Skeletal muscle tissue (tissue), 4 donors: Measurements from ENCODE around the gene MB21D2. TPM values are rescaled to one million over a fixed set of nuclear protein-coding genes. Genes with fewer than 3 reads are reported as not detected.

Experiments
- H3K27ac ChIP-seq: one replicate; pipeline ENCODE4 v1.7.0; 2013; ENCODE audit warnings: mild to moderate bottlenecking, low read depth, low read length, inconsistent platforms
- H3K27me3 ChIP-seq, 3 donors: one replicate each; pipeline ENCODE4 v1.7.0; 2013; ENCODE audit warnings: low read length in 3 of 3; ENCODE audit not compliant: control insufficient read depth in 3 of 3, insufficient read depth in 3 of 3
- H3K36me3 ChIP-seq, 3 donors: one replicate each; pipeline ENCODE4 v1.7.0; 2013; ENCODE audit warnings: low read length in 3 of 3; ENCODE audit not compliant: control insufficient read depth in 3 of 3, insufficient read depth in 3 of 3
- H3K4me1 ChIP-seq, 3 donors: one replicate each; pipeline ENCODE4 v1.7.0; 2013; ENCODE audit warnings: low read length in 3 of 3, mild to moderate bottlenecking in 3 of 3; ENCODE audit not compliant: control insufficient read depth in 3 of 3, insufficient read depth in 3 of 3
- H3K4me3 ChIP-seq, 3 donors: one replicate each; pipeline ENCODE4 v1.7.0; 2013; ENCODE audit warnings: low read length in 3 of 3
- H3K9ac ChIP-seq, 3 donors: one replicate each; pipeline ENCODE4 v1.7.0; 2013; ENCODE audit warnings: low read length in 3 of 3, mild to moderate bottlenecking in 3 of 3, moderate library complexity in 2 of 3, low read depth in 1 of 3
- H3K9me3 ChIP-seq, 3 donors: one replicate each; pipeline ENCODE4 v1.7.0; 2013; ENCODE audit warnings: low read length in 3 of 3; ENCODE audit not compliant: control insufficient read depth in 3 of 3
- total RNA-seq: library from RNA; depleted of rRNA; stranded (reverse); fragments of >200 nt; gene quantifications from one replicate; pipeline ENCODE4 v1.2.3, GENCODE V29; 2014
- donor health status: Osteomylitis.

The MB21D2 gene
- total RNA-seq, 1 donor from 2014 or later: 24.0 TPM

- no peaks in the 10 kb centered on the region for H3K9me3 ChIP-seq
- no peak overlapping the region for H3K4me3 ChIP-seq
- H3K9ac ChIP-seq: no peak overlapping the region
- no peaks in the 10 kb centered on the region for H3K27me3 ChIP-seq
- no peak overlapping the region for H3K27ac ChIP-seq
- no peaks in the 10 kb centered on the region for H3K36me3 ChIP-seq
- peaks cover 4 to 17% (median 14%) of the 10 kb centered on the region in 3 donors for H3K4me1 ChIP-seq
Measured at GRCh38 chr3:192914848-192915247, 2.8 kb downstream of the MB21D2 start.

DNA sequence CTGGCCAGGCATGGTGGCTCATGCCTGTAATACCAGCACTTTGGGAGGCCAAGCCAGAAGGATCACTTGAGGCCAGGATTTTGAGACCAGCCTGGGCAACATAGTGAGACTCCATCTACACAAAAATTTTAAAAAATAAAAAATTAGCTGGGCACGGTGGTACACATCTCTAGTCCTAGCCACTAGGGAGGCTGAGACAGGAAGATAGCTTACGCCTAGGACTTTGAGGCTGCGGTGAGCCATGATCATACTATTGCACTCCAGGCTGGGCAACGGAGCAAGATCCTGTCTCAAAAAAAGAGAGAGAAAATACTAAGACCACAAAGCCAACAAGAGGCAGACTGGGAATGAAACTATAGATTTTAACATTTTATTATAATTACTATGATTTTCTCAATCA, 4.1 kb downstream of the MB21D2 start:
- H3K27ac ChIP-seq: no peak overlapping the region
- H3K9me3 ChIP-seq: no peaks in the 10 kb centered on the region
- H3K27me3 ChIP-seq: no peaks in the 10 kb centered on the region
- peaks cover 4 to 14% (median 12%) of the 10 kb centered on the region in 3 donors for H3K4me1 ChIP-seq
- H3K9ac ChIP-seq: no peak overlapping the region
- H3K4me3 ChIP-seq: no peak overlapping the region
- H3K36me3 ChIP-seq: no peaks in the 10 kb centered on the region

- Histone ChIP-seq H3K9ac (no peak overlapping the region), H3K4me1 (peaks cover 0 to 11% (median 3%) of the 10 kb centered on the region in 3 donors), H3K27ac (no peak overlapping the region), H3K4me3 (no peak overlapping the region), H3K27me3 (no peaks in the 10 kb centered on the region), H3K36me3 (no peaks in the 10 kb centered on the region), H3K9me3 (no peaks in the 10 kb centered on the region)
Measured at GRCh38 chr3:192911293-192911692, 6.4 kb downstream of the MB21D2 start.

GRCh38 chr3:192907784-192908183, 9.9 kb downstream of the MB21D2 start:
- H3K9me3 ChIP-seq: no peaks in the 10 kb centered on the region
- no peak overlapping the region for H3K9ac ChIP-seq
- peaks cover 0 to 9% (median 8%) of the 10 kb centered on the region in 3 donors for H3K4me1 ChIP-seq
- H3K36me3 ChIP-seq: no peaks in the 10 kb centered on the region
- no peaks in the 10 kb centered on the region for H3K27me3 ChIP-seq
- no peak overlapping the region for H3K27ac ChIP-seq
- H3K4me3 ChIP-seq: no peak overlapping the region

DNA sequence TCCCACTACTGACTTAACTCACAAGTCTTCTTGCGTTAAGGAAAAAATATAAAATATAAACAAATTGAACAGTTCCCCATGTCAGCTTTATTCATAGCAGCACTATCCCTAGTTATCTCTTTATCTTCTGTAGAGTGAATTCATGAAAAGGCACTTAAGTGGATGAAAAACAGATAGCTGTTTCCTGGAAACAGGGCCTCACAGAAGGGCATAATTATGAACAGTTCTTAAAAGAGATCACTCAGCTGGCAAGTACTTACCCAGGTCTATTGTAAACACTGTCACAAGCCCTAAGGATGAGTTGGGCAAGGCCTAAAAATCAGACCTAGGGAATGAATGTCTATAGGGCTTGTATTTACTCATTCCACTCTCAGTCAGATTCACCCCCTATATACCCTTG, 10.7 kb downstream of the MB21D2 start:
- no peaks in the 10 kb centered on the region for H3K36me3 ChIP-seq
- no peak overlapping the region for H3K27ac ChIP-seq

GRCh38 chr3:192905980-192906678, 11.5 kb downstream of the MB21D2 start:
- Histone ChIP-seq H3K4me3 (no peak overlapping the region), H3K36me3 (no peaks in the 10 kb centered on the region), H3K4me1 (peaks cover 0 to 9% (median 9%) of the 10 kb centered on the region in 3 donors), H3K27me3 (no peaks in the 10 kb centered on the region), H3K9me3 (no peaks in the 10 kb centered on the region), H3K27ac (no peak overlapping the region), H3K9ac (no peak overlapping the region)

More for the DNA sequence above, 10.7 kb downstream of the MB21D2 start:
- Histone ChIP-seq H3K9me3 (no peaks in the 10 kb centered on the region), H3K9ac (no peak overlapping the region), H3K4me3 (no peak overlapping the region), H3K27me3 (no peaks in the 10 kb centered on the region), H3K4me1 (peaks cover 0 to 9% (median 8%) of the 10 kb centered on the region in 3 donors)

DNA sequence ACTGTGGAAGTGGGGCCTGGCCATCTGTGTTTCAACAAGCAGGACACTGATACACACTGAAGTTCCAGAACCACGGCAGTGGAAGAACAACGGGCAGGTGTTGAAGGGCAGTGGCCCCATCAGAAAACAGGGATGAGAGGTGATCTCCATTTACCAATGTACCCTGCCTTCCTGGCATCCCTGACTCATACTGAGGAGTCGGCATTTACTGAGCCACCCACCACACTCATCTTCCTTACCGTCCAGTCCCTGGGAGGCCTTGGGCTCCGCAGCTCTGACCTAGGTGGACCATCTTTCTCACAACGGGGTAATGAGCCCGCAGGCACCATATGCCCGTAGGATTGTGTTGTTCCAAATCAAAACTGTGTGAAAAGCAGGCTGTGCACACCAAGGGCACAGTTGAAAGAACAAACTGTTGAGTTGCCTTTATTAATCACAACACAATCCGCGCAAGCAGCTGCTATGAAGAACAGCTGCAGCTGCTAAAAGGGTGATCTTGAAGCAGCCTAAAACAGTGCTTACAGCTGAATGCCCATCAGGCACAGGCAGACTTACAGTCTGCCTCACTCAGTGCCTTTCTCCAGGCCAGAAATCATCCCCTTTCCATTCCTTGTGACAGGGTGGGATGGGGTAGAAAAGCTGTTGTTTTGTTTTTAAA, 12.9 kb downstream of the MB21D2 start:
- H3K4me3 ChIP-seq: peak overlapping the region; percentile 3 to 41 (median 23)
- H3K9me3 ChIP-seq: no peaks in the 10 kb centered on the region
- H3K9ac ChIP-seq: no peak overlapping the region
- H3K27ac ChIP-seq: no peak overlapping the region
- no peaks in the 10 kb centered on the region for H3K36me3 ChIP-seq
- H3K4me1 ChIP-seq: peaks cover 0 to 9% (median 9%) of the 10 kb centered on the region in 3 donors
- H3K27me3 ChIP-seq: no peaks in the 10 kb centered on the region

DNA sequence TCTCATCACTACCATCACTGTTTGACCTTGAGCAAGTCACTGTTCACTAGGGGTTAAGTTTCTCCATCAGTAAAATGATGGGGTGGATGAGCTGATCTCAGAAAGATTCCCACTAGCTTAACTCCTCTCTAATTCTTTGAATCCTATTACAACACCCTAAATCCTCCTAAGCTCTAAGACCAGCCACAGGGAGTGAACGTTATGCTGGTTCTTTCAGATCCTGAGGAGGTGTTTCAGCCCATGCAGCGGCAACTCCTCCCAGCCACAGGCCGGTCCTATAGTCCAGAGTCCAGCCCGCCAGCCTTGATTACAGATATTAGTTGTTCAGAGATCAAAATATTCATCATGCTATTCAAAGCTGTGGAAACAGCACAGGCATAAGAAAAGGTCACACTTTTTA, 15.1 kb downstream of the MB21D2 start:
- Histone ChIP-seq H3K9ac (no peak overlapping the region), H3K36me3 (no peaks in the 10 kb centered on the region), H3K27me3 (no peaks in the 10 kb centered on the region), H3K27ac (no peak overlapping the region), H3K4me3 (no peak overlapping the region), H3K9me3 (no peaks in the 10 kb centered on the region), H3K4me1 (peaks cover 0 to 9% (median 9%) of the 10 kb centered on the region in 3 donors)

DNA sequence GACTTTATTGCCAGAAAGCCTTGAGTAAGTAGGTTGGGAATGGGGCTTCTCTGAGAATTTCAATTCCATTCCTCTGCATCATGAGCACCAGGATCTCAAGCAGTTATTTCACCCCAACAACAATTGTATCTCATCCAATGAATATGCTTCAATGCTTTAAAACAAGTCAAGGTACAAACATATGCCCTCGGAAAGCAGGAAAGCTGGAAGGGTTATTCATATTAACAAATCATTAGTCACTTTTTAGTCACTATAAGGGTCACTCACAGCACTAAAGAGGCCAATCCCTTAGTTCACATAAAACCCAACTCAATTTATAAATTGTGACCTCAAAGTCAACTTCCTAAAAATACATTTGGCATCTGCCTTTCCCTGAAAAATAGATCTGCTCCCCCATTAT, 16.2 kb downstream of the MB21D2 start:
- Histone ChIP-seq H3K9me3 (no peaks in the 10 kb centered on the region), H3K27me3 (no peaks in the 10 kb centered on the region), H3K4me1 (peaks cover 0 to 9% (median 9%) of the 10 kb centered on the region in 3 donors), H3K27ac (no peak overlapping the region), H3K4me3 (no peak overlapping the region), H3K36me3 (no peaks in the 10 kb centered on the region), H3K9ac (no peak overlapping the region)

DNA sequence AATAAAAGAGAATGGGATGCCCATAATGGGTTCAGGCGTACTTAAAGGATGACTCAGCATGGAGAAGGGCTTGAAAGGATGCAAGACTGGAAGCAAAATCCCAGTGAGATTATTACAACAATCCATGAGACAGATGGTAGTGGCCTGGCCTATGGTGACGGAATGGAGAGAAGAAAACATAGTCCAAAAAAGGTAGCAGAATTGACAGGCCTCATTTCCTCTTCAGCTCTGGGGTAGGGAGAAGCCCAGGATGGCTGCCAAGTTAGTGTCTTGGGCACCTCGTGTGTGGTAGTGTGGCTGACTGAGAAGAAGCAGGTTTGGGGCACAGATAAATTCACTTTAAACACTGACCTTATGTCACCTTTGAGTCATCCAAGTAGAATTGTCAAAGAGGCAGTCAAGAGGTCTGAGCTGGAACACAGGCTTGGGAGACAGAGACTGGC, 18.1 kb downstream of the MB21D2 start:
- Histone ChIP-seq H3K27ac (no peak overlapping the region), H3K27me3 (no peaks in the 10 kb centered on the region), H3K4me3 (no peak overlapping the region), H3K36me3 (no peaks in the 10 kb centered on the region), H3K4me1 (peaks cover 0 to 3% (median 3%) of the 10 kb centered on the region in 3 donors), H3K9ac (no peak overlapping the region), H3K9me3 (no peaks in the 10 kb centered on the region)
